Endodermal cell (in vitro differentiated cells): ENCODE measurements around the gene RIBC2. TPM values are rescaled to one million over a fixed set of nuclear protein-coding genes. Genes with fewer than 3 reads are reported as not detected.

Source experiments
- DNase-seq: peaks from one replicate; pipeline ENCODE4 v3.0.0-alpha.2; 2017
- H3K27ac ChIP-seq: 2 replicates; pipeline ENCODE4 v1.5.1; 2013; ENCODE audit warnings: mild to moderate bottlenecking, low read depth, low read length, moderate library complexity
- H3K27me3 ChIP-seq: 2 replicates; pipeline ENCODE4 v1.6.1; 2013; ENCODE audit warnings: mild to moderate bottlenecking, low read length, moderate library complexity; ENCODE audit not compliant: insufficient read depth, control insufficient read depth, poor library complexity, severe bottlenecking
- H3K36me3 ChIP-seq: 2 replicates; pipeline ENCODE4 v1.7.0; 2013; ENCODE audit warnings: mild to moderate bottlenecking, low read length, moderate library complexity; ENCODE audit not compliant: control insufficient read depth, insufficient read depth
- H3K4me1 ChIP-seq: one replicate; pipeline ENCODE4 v1.7.0; 2013; ENCODE audit warnings: low read length; ENCODE audit not compliant: control insufficient read depth, insufficient read depth
- H3K4me3 ChIP-seq: 2 replicates; pipeline ENCODE4 v1.5.1; 2013; ENCODE audit warnings: mild to moderate bottlenecking, low read length, moderate library complexity
- H3K9ac ChIP-seq: 2 replicates; pipeline ENCODE4 v1.6.1; 2013; ENCODE audit warnings: mild to moderate bottlenecking, low read length, moderate library complexity; ENCODE audit not compliant: poor library complexity, severe bottlenecking; ENCODE audit errors: extremely low read depth
- H3K9me3 ChIP-seq: 2 replicates; pipeline ENCODE4 v1.6.1; 2013; ENCODE audit warnings: mild to moderate bottlenecking, low read length, moderate library complexity; ENCODE audit not compliant: control insufficient read depth
- H3K27ac Mint-ChIP-seq: 2 replicates; pipeline ENCODE4 v1.8.0; 2020; ENCODE audit warnings: mixed read lengths
- H3K27me3 Mint-ChIP-seq: 2 replicates; pipeline ENCODE4 v1.8.0; 2021; ENCODE audit warnings: mild to moderate bottlenecking, mixed read lengths; ENCODE audit not compliant: insufficient read depth
- H3K36me3 Mint-ChIP-seq: 2 replicates; pipeline ENCODE4 v1.8.0; 2020; ENCODE audit warnings: low read depth, mixed read lengths
- H3K4me1 Mint-ChIP-seq: 2 replicates; pipeline ENCODE4 v1.8.0; 2020; ENCODE audit warnings: mixed read lengths
- H3K4me3 Mint-ChIP-seq: 2 replicates; pipeline ENCODE4 v1.8.0; 2020; ENCODE audit warnings: mild to moderate bottlenecking, moderate library complexity, mixed read lengths
- H3K9me3 Mint-ChIP-seq: 2 replicates; pipeline ENCODE4 v1.8.0; 2020; ENCODE audit warnings: mild to moderate bottlenecking, mixed read lengths
- CTCF ChIP-seq: fragments of 200-600 bp; sonication (generic); conservative IDR thresholded peaks from 2 replicates; pipeline ENCODE4 v1.5.0; 2021; ENCODE audit warnings: antibody characterized with exemption, mild to moderate bottlenecking
- WGBS, 2 experiments: methylation state at CpG; one replicate each; pipeline versions ENCODE4 v1.1.5 to v1.1.7; 2013; ENCODE audit warnings: missing lambda C conversion rate in 2 of 2, mixed read lengths in 1 of 2; ENCODE audit not compliant: insufficient coverage in 1 of 2, insufficient read length in 1 of 2; 5-methylcytosine and 5-hydroxymethylcytosine counted together
- total RNA-seq, 2 donors: library from RNA; stranded (reverse); fragmentation: NEBNext Ultra II Directional in 1 of 2; extraction: Animal tissue kit (Norgen Biotek cat#: 25700) in 1 of 2; gene quantifications; 2 replicates in 1 of 2; 3 replicates in 1 of 2; pipeline ENCODE4 v1.2.1, GENCODE V29; 2021

RIBC2 gene
- total RNA-seq, 2 donors from 2014 or later, result 10.6 to 15.2 TPM

- Mint-ChIP-seq H3K4me3 (no peak overlapping the region), H3K27ac (peak overlapping the region; percentile 57), H3K4me1 (peaks cover 14% of the 10 kb centered on the region), H3K27me3 (no peaks in the 10 kb centered on the region), H3K9me3 (no peaks in the 10 kb centered on the region), H3K36me3 (no peaks in the 10 kb centered on the region)
- no peak overlapping the region for H3K27ac ChIP-seq
- H3K9ac ChIP-seq, result no peak overlapping the region
- no peak for DNase-seq
- WGBS, 2 experiments, result 87 to 96% methylated on average over 3 to 6 of the region's 6 CpGs
- H3K9me3 ChIP-seq, result peaks cover 6% of the 10 kb centered on the region
- H3K27me3 ChIP-seq, result no peaks in the 10 kb centered on the region
- TF ChIP-seq CTCF, result no peak
- no peak overlapping the region for H3K4me3 ChIP-seq
- H3K4me1 ChIP-seq, result peaks cover 3% of the 10 kb centered on the region
- no peaks in the 10 kb centered on the region for H3K36me3 ChIP-seq
Measured at GRCh38 chr22:45473626-45474237, 60.2 kb downstream of the RIBC2 start.

- Mint-ChIP-seq H3K4me1 (peaks cover 7% of the 10 kb centered on the region), H3K4me3 (no peak overlapping the region), H3K9me3 (no peaks in the 10 kb centered on the region), H3K27ac (no peak overlapping the region), H3K27me3 (no peaks in the 10 kb centered on the region), H3K36me3 (no peaks in the 10 kb centered on the region)
- Histone ChIP-seq H3K4me3 (no peak overlapping the region), H3K27ac (no peak overlapping the region), H3K27me3 (no peaks in the 10 kb centered on the region), H3K9me3 (peaks cover 6% of the 10 kb centered on the region), H3K9ac (no peak overlapping the region), H3K36me3 (no peaks in the 10 kb centered on the region), H3K4me1 (peaks cover 3% of the 10 kb centered on the region)
- 81 to 83% methylated on average over 6 of the region's 8 CpGs for WGBS, 2 experiments
- TF ChIP-seq CTCF, result no peak
- no peak for DNase-seq
Measured at GRCh38 chr22:45475063-45475747, 61.7 kb downstream of the RIBC2 start.

- peaks cover 3% of the 10 kb centered on the region for H3K4me1 ChIP-seq
- no peak for TF ChIP-seq CTCF
- peaks cover 3% of the 10 kb centered on the region for H3K9me3 Mint-ChIP-seq
- H3K27ac Mint-ChIP-seq, result no peak overlapping the region
- no peaks in the 10 kb centered on the region for H3K27me3 ChIP-seq
- no peak overlapping the region for H3K9ac ChIP-seq
- 91 to 95% methylated on average over 11 to 15 of the region's 15 CpGs for WGBS, 2 experiments
- peaks cover 7% of the 10 kb centered on the region for H3K4me1 Mint-ChIP-seq
- H3K9me3 ChIP-seq, result peaks cover 13% of the 10 kb centered on the region
- no peak overlapping the region for H3K4me3 Mint-ChIP-seq
- H3K36me3 Mint-ChIP-seq, result no peaks in the 10 kb centered on the region
- H3K4me3 ChIP-seq, result no peak overlapping the region
- no peak for DNase-seq
- H3K27ac ChIP-seq, result no peak overlapping the region
- no peaks in the 10 kb centered on the region for H3K27me3 Mint-ChIP-seq
- no peaks in the 10 kb centered on the region for H3K36me3 ChIP-seq
Measured at GRCh38 chr22:45475851-45476514, 62.5 kb downstream of the RIBC2 start.
